Osteoblast (primary cell): ENCODE results near the gene NAA15. TPM values are rescaled to one million over a fixed set of nuclear protein-coding genes. Genes with fewer than 3 reads are reported as not detected.

Experiments used
- small RNA-seq: library from RNA; depleted of rRNA; stranded (forward); fragments of <200 nt; gene quantifications from one replicate; pipeline ENCODE3, GENCODE V24; 2012
- total RNA-seq: library from RNA; depleted of rRNA; stranded (reverse); fragments of >200 nt; gene quantifications from 2 replicates; pipeline ENCODE4 v1.2.3, GENCODE V29; 2012

Gene NAA15
- total RNA-seq, 1 donor: 33.3 TPM

Small RNA genes lying within 50 kb of the gene (small RNA-seq; reads per million reads assigned to genes)
- gene RF01225 (not detected), gene RNU6-1074P (not detected), gene RNU6-1214P (not detected)

Other genes with a start within 250 kb of the NAA15 start
- 52.1 and 54.8 TPM in 2 replicates for gene ELF2, start 124.3 kb upstream of the NAA15 start, total RNA-seq
- 4.4 and 7.6 TPM in 2 replicates for gene MGARP, start 21.3 kb upstream of the NAA15 start, total RNA-seq
- gene NDUFC1, start 972 bp downstream of the NAA15 start, total RNA-seq: 24.2 and 25.7 TPM in 2 replicates
- gene RAB33B, start 152.6 kb downstream of the NAA15 start, total RNA-seq: 24.2 and 24.6 TPM in 2 replicates